ENCODE results near the gene SULT4A1.
A peak's percentile ranks its signal among the peaks of the same experiment; 100 is the strongest.

SULT4A1 gene

GRCh38 chr22:43844560-43845545, 17.5 kb downstream of the SULT4A1 start:
- no peak for DNase-seq (ENCODE audit: low spot score)

- DNase-seq (ENCODE audit: low spot score) = no peak
These were observed 18.4 kb downstream of the SULT4A1 start for GRCh38 chr22:43843783-43844530.

- DNase-seq (ENCODE audit: low spot score) = no peak
These were observed 20.6 kb downstream of the SULT4A1 start for GRCh38 chr22:43841742-43842141.

- no peak for DNase-seq (ENCODE audit: low spot score)
These were observed 21.5 kb downstream of the SULT4A1 start for GRCh38 chr22:43840851-43841250.

GRCh38 chr22:43840431-43840830, 21.9 kb downstream of the SULT4A1 start:
- no peak for DNase-seq (ENCODE audit: low spot score)

GRCh38 chr22:43839781-43840180, 22.5 kb downstream of the SULT4A1 start:
- DNase-seq (ENCODE audit: low spot score) = no peak

GRCh38 chr22:43838571-43839307, 23.6 kb downstream of the SULT4A1 start:
- DNase-seq (ENCODE audit: low spot score) = no peak

- DNase-seq (ENCODE audit: low spot score) = no peak
These were observed 24.2 kb downstream of the SULT4A1 start for GRCh38 chr22:43838161-43838560.

- no peak for DNase-seq (ENCODE audit: low spot score)
These were observed 24.6 kb downstream of the SULT4A1 start for GRCh38 chr22:43837666-43838065.

- no peak for DNase-seq (ENCODE audit: low spot score)
These were observed 26.6 kb downstream of the SULT4A1 start for GRCh38 chr22:43835736-43836135.

- DNase-seq (ENCODE audit: low spot score) = no peak
These were observed 27.1 kb downstream of the SULT4A1 start for GRCh38 chr22:43835166-43835565.

- no peak for DNase-seq (ENCODE audit: low spot score)
These were observed 28.8 kb downstream of the SULT4A1 start for GRCh38 chr22:43833286-43834240.

GRCh38 chr22:43832393-43833265, 29.7 kb downstream of the SULT4A1 start:
- DNase-seq (ENCODE audit: low spot score) = no peak

- no peak for DNase-seq (ENCODE audit: low spot score)
These were observed 30.5 kb downstream of the SULT4A1 start for GRCh38 chr22:43831561-43832392.

- DNase-seq (ENCODE audit: low spot score) = no peak
These were observed 31.3 kb downstream of the SULT4A1 start for GRCh38 chr22:43830931-43831560.

GRCh38 chr22:43829904-43830851, 32.1 kb downstream of the SULT4A1 start:
- DNase-seq (ENCODE audit: low spot score) = no peak

GRCh38 chr22:43828998-43829782, 33.1 kb downstream of the SULT4A1 start:
- DNase-seq (ENCODE audit: low spot score) = peak; percentile 83

All from left forelimb (tissue), 1 donor.